Activated CD8-positive, alpha-beta memory T cell treated with anti-CD3 and anti-CD28 coated beads for 1 hour (primary cell): ENCODE results near the gene PARD3.
"Not testable (repeated sequence)": the region's sequence is repeated elsewhere in the genome, so short reads cannot be mapped to it uniquely, and the experiment has no call there.

Source experiments
- DNase-seq, 2 donors: peaks; one replicate each; pipeline ENCODE4 v3.0.0-alpha.2; 2020; ENCODE audit warnings: low read depth in 1 of 2; ENCODE audit errors: extremely low read depth in 1 of 2

The PARD3 gene

DNA sequence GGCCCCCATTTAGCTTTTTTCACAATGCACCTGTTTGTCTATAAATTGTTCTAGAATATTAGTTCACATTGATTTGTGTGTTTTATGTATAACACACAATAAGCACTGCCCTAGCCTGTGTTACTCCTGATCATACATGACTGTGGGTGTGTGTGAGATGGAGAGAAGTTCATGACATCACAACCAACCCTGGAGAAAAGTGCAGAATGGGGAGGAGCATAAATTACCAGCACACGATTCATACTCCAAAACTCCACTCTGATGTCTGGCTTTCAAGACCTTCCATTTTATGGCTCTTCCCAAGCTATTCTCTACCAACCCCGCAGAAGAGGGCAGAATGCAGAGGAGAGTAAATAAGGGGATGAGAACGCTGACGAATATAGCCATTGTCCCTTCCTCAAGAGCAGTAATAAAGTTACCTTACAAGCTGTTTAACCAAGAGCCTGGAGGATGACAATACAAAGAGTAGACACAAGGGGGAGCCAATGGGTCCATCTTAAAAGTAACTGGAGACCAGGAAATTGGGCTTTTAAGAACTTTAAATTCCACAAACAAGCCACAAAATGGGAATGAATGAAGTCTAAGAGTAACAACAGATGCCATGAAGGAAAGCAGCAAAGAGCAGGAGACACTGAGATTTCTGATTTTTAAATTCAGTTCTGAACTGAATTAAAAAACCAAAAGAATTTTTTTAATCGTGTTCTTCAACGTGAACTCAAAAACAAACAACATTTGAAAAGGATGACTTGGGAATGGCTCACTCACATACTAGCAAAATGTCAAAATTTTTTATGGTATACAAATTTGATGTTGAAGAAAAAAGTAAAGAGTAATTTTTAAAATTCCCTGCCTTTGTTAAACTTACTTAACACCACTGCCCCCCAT lies 159.6 kb downstream of the PARD3 start:
- DNase-seq, result no peak

DNA sequence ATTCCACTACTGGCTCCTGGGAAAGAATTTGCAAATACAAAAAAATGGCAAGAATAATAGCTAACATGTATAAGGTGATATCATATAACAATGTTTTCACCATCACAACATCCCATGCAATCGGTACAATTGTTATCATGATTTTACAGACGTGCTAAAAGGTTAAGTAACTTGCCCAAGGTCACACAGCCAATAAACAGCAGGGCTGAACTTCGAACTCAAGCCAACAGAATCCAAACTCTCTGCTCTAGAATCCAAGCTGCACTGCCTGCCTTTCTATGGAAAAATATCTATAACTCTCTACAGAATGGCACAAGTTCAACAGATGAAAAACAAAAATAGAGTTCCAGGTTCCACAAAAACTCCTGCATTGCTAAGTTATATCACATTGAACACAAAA lies 160.9 kb downstream of the PARD3 start:
- DNase-seq, result no peak

DNA sequence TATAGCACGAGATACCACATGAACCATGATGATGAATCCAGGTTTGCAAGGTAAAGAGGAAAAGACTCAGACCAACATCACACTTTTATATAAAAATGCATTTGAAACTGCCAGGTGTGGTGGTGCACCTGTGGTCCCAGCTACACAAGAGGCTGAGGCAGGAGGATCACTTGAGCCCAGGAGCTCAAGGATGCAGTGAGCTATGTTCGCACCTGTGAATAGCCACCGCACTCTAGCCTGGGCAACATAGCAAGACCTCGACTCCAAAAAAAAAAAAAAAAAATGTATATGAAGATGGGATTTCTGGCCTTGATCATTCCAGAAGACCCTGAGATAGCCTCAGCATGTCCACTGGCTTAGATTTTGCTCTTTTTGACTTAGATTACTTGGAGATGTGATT lies 161.6 kb downstream of the PARD3 start:
- no peak for DNase-seq

DNA sequence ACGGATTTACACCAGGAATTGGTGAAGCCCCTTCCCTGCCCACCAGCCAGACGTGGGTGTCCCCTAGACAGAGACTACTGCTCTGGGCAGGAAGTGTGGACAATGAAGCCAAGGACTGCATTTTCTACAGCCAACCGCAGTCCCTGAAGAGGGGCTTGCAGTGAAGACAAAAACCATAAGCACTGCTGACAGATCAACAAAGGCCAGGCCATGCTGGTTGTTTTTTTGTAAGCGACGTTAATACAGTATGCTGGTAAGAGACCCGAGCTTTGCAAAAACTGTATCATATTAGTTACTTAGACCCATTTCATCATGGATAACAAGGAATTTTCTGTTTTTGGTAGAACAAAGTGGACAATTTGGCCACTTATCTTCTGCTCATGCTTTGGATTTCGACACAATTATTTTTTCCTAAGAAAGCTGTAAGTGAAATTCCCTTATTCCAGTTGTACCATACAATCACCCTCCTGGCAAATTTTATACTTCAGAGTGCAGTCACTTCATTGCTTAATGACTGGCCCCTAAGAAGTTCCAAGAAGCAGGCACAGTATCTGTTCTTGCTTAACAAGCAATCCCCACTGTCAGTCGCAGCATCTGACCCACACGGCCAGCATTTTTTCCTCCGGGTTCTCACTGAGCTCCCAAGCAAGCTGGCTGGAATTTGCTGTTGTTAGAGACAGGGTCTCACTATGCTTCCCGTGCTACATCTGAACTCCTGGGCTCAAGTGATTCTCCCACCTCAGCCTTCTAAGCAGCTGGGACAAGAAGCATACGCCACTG lies 163.5 kb downstream of the PARD3 start:
- no peak for DNase-seq

DNA sequence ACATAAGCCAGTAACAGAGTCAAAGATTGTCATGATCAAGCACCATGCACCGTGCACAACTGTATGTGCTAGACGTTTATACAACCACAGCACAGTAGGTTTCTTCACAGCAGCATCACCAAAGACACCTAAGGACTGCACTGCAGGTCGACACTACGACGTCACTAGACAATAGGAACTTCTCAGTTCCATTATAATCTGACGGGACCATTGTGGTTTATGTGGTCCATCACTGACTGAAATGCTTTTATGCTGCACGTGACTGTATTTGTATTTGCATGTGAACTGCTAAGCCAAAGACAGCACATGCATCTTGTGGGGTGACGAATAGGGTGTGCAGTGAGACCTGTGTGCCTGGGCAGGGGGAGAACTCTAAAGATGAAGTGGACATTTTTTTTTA lies 164.9 kb downstream of the PARD3 start:
- DNase-seq, result no peak

DNA sequence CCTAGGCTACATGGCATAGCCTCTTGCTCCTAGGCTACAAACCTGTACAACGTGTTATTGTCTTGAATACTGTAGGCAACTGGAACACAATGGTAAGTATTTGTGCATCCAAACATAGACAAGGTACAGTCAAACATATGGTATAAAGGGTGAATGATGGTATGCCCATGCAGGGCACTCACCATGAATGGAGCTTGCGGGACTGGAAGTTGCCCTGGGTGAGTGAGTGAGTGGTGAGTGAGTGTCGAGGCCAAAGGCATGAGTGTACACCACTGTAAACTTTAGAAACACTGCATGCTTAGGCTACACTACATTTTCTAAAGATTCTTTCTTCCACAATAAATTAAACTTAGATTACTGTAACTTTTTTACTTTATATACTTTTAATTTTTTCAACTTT lies 165.7 kb downstream of the PARD3 start:
- no peak for DNase-seq

DNA sequence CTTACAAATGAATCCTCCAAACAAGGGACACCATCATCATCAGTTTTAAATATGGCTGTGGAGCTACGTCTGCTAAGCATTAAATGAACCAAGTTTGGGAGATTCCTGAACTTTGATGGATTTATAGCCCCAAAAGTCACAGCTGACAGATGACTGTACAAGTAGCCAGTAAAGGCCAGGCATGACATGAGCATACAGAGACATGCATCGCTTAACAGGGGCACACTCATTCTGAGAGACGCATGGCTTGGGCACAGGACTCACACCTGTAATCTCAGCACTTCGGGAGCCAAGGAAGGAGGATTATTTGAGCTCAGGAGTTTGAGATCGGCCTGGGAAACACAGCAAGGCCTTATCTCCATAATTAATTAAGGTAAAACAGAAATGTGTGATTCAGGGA lies 166.2 kb downstream of the PARD3 start:
- no peak for DNase-seq

DNA sequence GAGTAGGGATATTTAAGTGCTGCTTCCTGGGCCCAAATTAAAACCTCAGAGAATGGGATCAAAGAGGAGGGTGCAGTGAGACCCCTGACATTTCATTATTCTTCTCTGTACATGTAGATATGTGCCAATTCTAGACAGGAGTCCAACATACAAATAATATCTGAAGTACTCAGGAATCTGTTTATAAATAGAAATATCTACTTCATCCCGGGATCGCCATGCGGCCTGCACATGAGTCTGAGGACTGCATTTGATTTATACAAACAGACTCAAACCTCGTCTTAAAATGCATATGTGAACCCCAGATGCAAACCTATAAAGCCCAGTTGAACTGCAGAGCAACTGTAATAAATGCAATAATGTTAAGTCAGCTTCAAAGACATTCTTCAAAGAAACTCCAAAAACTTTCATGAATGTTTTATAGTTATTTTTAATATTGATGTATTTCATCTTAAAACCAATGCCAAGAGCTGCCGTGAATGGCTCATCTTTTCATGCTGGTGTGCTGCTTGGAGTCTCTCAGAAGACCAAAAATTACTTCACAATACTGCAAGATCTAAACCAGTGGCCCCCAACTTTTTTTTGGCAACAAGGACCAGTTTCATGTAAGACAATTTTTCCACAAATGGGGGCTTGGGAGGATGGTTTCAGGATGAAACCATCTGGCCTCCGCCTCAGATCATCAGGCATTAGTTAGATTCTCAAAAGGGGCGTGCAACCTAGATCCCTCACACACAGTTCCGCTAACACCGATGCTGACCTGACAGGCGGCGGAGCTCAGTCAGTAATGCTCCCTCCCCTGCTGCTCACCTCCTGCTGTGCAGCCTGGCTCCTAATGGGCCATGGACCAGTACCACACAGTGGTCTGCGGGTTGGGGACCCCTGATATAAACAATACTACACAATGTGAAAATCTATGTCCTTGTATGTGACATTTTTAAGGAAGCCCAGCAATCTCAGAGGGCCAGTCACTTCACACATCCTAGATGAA lies 166.9 kb downstream of the PARD3 start:
- DNase-seq, result no peak

DNA sequence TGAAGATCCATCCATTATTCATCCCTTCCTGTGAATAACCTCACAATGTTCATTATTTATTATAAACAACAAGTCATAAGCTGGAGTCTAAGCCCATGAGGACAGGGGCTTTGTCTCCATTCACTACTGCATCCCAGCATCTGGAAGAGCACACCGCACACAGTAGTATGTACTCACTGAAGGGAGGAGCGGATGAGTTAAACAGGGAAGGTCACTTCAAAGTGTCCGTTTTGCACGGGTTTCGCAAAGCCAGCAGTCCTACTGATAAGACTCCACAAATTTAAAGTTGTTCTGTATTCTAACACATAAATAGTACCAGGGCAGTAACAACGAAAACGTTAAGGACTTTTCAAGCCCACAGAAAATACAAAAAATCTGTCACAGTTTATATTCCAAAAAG lies 167.9 kb downstream of the PARD3 start:
- no peak for DNase-seq

DNA sequence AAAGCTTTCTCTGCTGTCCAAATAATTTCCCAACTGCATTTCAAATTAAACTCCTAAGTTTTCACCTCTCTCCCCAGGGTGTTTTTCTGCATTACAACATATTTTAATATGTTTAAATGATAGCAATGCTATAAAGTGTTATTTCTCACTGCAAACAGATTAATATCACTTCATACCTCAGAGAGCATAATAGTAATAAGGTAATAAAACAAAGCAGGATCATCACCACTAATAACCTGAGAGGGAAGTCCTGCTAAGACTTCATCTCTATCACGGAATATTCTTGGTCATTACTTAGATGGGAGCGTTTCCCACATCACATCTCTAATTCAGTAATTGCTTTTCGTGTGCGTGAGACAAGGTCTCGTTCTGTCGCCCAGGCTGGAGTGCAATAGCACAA lies 168.8 kb downstream of the PARD3 start:
- no peak for DNase-seq

DNA sequence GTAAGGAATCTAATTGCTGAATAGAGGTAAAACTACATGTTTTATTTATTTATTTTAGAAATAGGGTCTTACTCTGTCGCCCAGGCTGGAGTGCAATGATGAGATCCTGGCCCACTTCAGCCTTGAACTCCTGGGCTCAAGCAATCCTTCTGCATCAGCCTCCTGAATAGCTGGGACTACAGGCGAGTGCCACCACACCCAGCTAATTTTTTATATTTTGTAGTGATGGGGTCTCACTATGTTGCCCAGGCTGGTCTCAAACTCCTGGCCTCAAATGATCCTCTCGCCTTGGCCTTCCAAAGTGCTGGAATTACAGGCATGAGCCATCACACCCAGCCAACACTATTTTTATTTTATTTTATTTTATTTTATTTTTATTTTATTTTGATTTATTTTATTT lies 170.3 kb downstream of the PARD3 start:
- DNase-seq, result not testable (repeated sequence)

DNA sequence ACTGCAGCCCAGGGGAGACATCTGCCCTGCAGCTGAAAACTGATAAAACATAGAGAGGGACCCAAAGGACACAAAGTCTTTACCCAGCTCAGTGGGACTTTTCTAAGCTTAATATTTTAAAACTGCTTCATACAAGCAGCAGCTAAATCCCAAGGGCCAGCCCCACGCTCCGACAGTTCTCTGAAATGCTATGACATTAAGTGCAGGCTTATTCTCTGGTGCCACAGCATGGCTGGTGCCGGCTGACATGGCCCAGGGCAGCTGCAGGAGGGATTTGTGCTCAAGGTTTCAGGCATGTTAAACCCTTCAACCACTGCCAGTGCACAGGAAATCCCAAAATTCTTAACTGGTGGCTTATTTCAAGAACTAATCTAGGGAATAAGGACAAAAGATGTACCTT lies 170.9 kb downstream of the PARD3 start:
- no peak for DNase-seq

DNA sequence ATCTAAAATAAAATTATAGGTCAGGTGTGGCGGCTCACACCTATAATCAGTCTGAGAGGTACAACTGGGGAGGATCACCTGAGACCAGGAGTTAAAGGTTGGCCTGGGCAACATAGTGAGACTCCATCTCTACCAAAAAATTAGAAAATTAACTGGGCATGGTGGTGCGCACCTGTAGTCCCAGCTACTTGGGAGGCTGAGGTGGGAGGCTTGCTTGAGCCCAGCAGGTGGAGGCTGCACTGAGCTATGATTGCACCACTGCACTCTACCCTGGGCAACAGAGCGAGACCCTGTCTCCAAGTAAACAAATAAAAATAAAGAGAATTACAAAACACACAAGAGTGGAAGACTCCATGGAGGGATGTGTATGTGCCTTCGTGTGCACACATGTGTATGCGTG lies 171.5 kb downstream of the PARD3 start:
- DNase-seq, result no peak

DNA sequence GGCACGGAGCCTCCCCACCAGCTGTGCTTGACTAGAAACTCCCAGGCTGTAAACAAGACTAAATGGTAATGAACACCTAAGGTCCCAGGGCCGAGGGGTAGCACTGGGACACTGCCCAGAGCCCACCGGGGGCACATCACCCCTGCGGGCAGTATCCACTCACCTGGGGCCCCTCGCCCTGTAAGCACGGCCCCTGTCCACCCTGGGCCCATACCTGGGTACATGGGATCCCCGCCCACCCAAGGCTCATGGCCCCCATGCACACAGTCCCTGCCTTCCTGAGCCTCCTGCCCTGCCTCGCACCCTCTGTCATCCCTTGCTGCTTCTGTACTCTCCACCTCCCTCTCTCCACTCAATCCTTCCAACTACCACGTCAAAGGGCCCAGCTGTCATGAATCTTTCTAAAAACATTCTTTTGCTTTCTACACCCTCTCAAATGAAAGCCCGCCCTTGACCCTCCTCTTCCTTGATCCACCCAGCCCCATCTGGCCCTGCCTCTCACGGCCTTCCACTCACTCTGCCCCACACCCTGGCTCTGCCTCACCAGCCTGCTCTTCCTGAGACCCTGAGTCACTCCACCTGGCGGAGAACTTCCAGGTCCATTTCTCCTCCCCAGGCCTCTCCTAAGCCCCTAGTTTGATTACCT lies 173.1 kb downstream of the PARD3 start:
- DNase-seq, result no peak

DNA sequence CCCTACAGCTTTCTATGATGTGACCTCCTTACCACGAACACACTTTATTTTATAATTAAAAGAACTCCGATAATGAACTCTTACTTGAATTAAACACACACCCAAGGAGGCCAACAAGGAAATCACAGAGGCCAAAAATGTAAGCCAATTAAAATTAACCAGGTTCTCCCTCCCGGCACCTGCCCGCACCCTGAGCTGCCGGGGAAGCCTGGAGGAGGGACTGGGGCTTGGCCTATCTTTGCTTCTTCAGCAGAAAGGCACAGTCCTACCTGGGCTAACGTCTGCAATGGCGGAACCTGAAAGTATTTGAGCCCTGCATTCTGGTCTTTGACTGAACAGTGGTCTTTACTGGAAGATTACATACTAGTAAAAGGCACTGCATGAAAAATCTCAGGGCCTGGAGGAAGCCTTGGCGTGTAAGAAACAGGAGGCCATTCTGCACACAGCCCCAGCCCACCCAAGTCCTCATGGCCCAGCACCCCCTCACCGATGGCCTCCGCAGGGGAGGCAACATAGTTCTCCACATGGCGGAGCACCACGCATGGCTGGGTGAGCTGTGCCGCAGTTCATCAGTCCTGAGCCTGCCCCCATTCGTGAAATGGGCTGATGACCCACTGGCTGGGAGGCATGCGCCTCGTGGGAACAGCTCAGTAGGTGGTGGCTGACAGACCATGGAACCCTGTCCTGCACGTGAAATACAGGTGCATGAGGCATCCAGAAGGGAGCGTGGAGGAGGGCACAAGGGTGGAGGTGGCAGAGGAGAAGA lies 173.8 kb downstream of the PARD3 start:
- DNase-seq, result no peak

DNA sequence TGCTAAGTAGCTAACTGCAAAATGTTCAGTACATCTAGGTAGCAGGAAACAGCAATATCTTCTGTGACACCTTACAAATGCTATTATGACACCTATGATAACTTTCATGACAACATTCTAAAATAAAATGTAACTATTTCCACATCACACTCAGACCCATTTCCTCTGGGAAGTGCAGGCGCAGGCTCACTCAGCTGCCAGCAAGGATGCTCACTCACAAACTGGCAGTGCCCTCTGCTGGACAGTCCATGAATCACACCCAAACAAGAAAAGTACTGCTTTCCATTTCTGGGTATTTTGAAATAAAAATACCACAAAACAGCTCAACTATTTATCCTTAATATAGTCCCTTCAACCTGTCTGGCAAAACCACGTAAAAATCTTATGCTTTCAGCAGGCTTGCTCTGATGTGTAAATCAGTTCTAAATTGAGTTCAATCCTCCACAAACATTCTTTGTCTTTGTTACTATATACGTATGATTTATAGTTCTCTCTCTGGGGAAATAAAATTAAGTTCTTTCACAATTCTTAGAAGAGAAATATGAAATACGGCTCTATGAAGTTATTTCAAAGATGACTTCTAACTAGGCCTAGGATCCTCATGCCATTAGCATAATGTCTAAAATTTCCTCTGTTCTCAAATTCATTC lies 176.6 kb downstream of the PARD3 start:
- peak; percentile 18 to 46 for DNase-seq

DNA sequence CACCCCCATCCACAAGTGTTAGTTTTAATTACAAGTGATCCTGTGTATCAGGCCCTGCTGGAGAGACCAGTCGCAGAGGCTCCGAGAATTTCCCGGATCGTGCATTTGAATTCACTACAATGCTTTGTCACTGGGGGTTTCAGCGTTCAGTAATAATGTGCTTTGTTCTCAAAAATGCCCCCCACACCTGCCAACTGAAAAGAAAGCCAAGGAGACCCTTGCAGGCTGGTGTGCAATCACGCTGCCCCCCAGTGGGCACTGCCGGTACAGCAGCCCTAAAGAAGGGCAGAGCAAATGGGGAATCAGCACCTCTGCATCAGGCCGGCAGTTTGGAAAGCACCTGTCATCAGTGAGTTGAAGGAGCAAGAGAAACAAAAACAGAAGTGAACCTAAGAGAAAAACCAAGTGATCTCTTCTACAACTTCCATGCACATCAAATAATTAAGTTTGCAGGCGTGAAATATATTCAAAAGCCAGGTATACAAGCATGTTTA lies 177.6 kb downstream of the PARD3 start:
- DNase-seq, result peak in 1 of 2 donors; percentile 41

DNA sequence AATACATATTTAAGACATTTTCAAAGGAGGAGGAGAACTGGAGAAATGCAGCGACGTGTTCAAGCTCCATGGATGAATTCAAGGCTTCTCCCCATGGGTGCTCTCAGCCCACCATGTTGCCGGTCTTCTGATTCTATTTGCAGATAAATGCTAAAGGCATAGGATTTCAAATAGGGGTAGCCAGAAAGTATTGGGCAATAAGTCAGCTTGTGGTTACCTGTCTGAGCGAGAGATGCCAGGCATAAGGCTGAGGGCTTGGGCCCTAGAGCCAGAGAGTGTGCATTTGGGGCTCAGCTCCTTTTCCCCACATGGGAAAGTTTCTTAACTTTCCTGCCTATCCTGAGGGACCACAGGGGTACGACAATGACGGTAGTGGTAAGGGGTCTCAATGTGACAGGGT lies 180.0 kb downstream of the PARD3 start:
- no peak for DNase-seq

DNA sequence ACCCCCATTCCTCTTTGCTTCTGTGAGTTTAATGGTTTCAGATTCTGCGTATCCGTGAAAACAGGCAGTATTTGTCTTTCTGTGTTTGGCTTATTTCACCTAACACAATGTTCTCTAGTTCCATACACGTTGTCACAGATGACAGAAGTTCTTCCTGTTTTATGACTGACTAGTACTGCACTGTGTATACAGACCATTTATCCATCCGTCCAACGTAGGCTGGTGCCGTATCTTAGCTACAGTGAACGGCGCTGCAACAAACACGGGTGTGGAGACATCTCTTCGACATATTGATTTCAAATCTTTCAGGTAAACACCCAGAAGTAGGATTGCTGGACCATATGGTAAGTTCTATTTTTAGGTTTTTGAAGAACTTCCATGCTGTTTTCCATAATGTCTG lies 181.7 kb downstream of the PARD3 start:
- no peak for DNase-seq
